Measurements from ENCODE around the gene CARHSP1.

DNA sequence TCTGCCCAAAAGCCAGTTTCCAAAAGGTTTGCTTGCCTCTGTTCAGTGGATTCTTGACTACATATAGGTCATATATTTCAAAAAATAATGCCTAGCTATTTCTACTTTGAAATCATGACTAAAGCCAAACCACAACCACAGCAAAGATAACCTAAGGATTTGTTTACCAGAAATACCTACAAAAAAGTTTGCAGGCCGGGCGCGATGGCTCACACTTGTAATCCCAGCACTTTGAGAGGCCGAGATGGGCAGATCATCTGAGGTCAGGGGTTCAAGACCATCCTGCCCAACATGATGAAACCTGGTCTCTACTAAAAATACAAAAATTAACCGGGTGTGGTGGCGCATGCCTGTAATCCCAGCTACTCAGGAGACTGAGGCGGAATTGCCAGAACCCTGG is 15.2 kb downstream of the CARHSP1 start:
- TF ChIP-seq, protein P1, sequence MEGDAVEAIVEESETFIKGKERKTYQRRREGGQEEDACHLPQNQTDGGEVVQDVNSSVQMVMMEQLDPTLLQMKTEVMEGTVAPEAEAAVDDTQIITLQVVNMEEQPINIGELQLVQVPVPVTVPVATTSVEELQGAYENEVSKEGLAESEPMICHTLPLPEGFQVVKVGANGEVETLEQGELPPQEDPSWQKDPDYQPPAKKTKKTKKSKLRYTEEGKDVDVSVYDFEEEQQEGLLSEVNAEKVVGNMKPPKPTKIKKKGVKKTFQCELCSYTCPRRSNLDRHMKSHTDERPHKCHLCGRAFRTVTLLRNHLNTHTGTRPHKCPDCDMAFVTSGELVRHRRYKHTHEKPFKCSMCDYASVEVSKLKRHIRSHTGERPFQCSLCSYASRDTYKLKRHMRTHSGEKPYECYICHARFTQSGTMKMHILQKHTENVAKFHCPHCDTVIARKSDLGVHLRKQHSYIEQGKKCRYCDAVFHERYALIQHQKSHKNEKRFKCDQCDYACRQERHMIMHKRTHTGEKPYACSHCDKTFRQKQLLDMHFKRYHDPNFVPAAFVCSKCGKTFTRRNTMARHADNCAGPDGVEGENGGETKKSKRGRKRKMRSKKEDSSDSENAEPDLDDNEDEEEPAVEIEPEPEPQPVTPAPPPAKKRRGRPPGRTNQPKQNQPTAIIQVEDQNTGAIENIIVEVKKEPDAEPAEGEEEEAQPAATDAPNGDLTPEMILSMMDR (IDR thresholded peaks at IDR 0.05): no peak
- no peak for TF ChIP-seq POLR2A (IDR thresholded peaks at IDR 0.05)
- no peak for TF ChIP-seq EP300 (IDR thresholded peaks at IDR 0.05)
